ENCODE results near the gene NKX1-1.

GRCh38 chr4:1409491-1410425 lies 3.5 kb upstream of the NKX1-1 start:
- TF ChIP-seq, protein P1, sequence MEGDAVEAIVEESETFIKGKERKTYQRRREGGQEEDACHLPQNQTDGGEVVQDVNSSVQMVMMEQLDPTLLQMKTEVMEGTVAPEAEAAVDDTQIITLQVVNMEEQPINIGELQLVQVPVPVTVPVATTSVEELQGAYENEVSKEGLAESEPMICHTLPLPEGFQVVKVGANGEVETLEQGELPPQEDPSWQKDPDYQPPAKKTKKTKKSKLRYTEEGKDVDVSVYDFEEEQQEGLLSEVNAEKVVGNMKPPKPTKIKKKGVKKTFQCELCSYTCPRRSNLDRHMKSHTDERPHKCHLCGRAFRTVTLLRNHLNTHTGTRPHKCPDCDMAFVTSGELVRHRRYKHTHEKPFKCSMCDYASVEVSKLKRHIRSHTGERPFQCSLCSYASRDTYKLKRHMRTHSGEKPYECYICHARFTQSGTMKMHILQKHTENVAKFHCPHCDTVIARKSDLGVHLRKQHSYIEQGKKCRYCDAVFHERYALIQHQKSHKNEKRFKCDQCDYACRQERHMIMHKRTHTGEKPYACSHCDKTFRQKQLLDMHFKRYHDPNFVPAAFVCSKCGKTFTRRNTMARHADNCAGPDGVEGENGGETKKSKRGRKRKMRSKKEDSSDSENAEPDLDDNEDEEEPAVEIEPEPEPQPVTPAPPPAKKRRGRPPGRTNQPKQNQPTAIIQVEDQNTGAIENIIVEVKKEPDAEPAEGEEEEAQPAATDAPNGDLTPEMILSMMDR (IDR thresholded peaks at IDR 0.05; ENCODE audit: low read length) = no peak
- TF ChIP-seq EZH2phosphoT487 (IDR thresholded peaks at IDR 0.05; ENCODE audit: low read length) (no peak), EZH2 (optimal IDR thresholded peaks at IDR 0.05; ENCODE audit: low read depth, low read length) (no peak)

Measured in MM.1S (cell line).